Mesenchymal stem cell (in vitro differentiated cells and primary cell): ENCODE measurements around the gene IRF2.

ENCODE experiments used
- DNase-seq: peaks from one replicate; pipeline ENCODE4 v3.0.0-alpha.2; 2013
- H2AFZ ChIP-seq: one replicate; pipeline ENCODE4 v1.6.1; 2013; ENCODE audit warnings: low read depth, mild to moderate bottlenecking, control low read depth, inconsistent platforms, low read length, moderate library complexity
- H2AK5ac ChIP-seq: 2 replicates; pipeline ENCODE4 v1.6.1; 2013; ENCODE audit warnings: low read length, moderate library complexity, mild to moderate bottlenecking, inconsistent platforms; ENCODE audit not compliant: severe bottlenecking
- H2BK120ac ChIP-seq: one replicate; pipeline ENCODE4 v1.6.1; 2013; ENCODE audit warnings: low read depth, mild to moderate bottlenecking, inconsistent platforms, low read length, moderate library complexity
- H2BK12ac ChIP-seq, 2 experiments: one replicate each; pipeline ENCODE4 v1.6.1; 2013; ENCODE audit warnings: inconsistent platforms in 2 of 2, low read length in 2 of 2, mild to moderate bottlenecking in 2 of 2, moderate library complexity in 2 of 2, control low read depth in 1 of 2
- H2BK15ac ChIP-seq: one replicate; pipeline ENCODE4 v1.6.1; 2013; ENCODE audit warnings: mild to moderate bottlenecking, low read depth, inconsistent platforms; ENCODE audit not compliant: poor library complexity, severe bottlenecking
- H2BK5ac ChIP-seq: 2 replicates; pipeline ENCODE4 v1.6.1; 2013; ENCODE audit warnings: low read depth, mild to moderate bottlenecking, low read length, control low read depth, inconsistent platforms; ENCODE audit not compliant: poor library complexity, severe bottlenecking
- H3K14ac ChIP-seq, 2 experiments: one replicate each; pipeline ENCODE4 v1.6.1; 2013; ENCODE audit warnings: inconsistent platforms in 2 of 2, low read length in 2 of 2, control low read depth in 1 of 2, mild to moderate bottlenecking in 1 of 2, moderate library complexity in 1 of 2
- H3K18ac ChIP-seq, 2 experiments: one replicate each; pipeline ENCODE4 v1.6.1; 2013; ENCODE audit warnings: inconsistent platforms in 2 of 2, low read length in 2 of 2, control low read depth in 1 of 2, low read depth in 1 of 2, mild to moderate bottlenecking in 1 of 2
- H3K23ac ChIP-seq, 2 experiments: one replicate each; pipeline ENCODE4 v1.6.1; 2013; ENCODE audit warnings: inconsistent platforms in 2 of 2, low read length in 2 of 2, mild to moderate bottlenecking in 2 of 2, moderate library complexity in 2 of 2, control low read depth in 1 of 2
- H3K27ac ChIP-seq: 2 replicates; pipeline ENCODE4 v1.5.1; 2013; ENCODE audit warnings: mild to moderate bottlenecking, moderate library complexity, low read length, control low read depth, inconsistent platforms; ENCODE audit not compliant: poor library complexity, severe bottlenecking
- H3K27me3 ChIP-seq, 2 experiments: 2 replicates each; pipeline versions ENCODE4 v1.6.1 to v1.7.0; 2013; ENCODE audit warnings: low read length in 2 of 2, mild to moderate bottlenecking in 2 of 2, moderate library complexity in 2 of 2, control low read depth in 1 of 2, inconsistent platforms in 1 of 2; ENCODE audit not compliant: control insufficient read depth in 1 of 2, insufficient read depth in 1 of 2
- H3K36me3 ChIP-seq, 2 experiments: 2 replicates each; pipeline versions ENCODE4 v1.6.1 to v1.7.0; 2013; ENCODE audit warnings: low read length in 2 of 2, control low read depth in 1 of 2, inconsistent platforms in 1 of 2, low read depth in 1 of 2, mild to moderate bottlenecking in 1 of 2; ENCODE audit not compliant: insufficient read depth in 2 of 2, control insufficient read depth in 1 of 2
- H3K4ac ChIP-seq, 2 experiments: one replicate each; pipeline ENCODE4 v1.6.1; 2013; ENCODE audit warnings: inconsistent platforms in 2 of 2, low read length in 2 of 2, mild to moderate bottlenecking in 2 of 2, moderate library complexity in 2 of 2, control low read depth in 1 of 2, low read depth in 1 of 2
- H3K4me1 ChIP-seq: 2 replicates; pipeline ENCODE4 v1.6.1; 2013; ENCODE audit warnings: low read depth, low read length, control low read depth; ENCODE audit not compliant: control insufficient read depth, insufficient read depth
- H3K4me2 ChIP-seq: 2 replicates; pipeline ENCODE4 v1.6.1; 2013; ENCODE audit warnings: low read length, mild to moderate bottlenecking, inconsistent platforms; ENCODE audit not compliant: poor library complexity, severe bottlenecking
- H3K4me3 ChIP-seq, 2 experiments: 2 replicates each; pipeline versions ENCODE4 v1.5.1 to v1.7.0; 2013; ENCODE audit warnings: low read length in 2 of 2, mild to moderate bottlenecking in 2 of 2, control low read depth in 1 of 2, low read depth in 1 of 2; ENCODE audit not compliant: insufficient read depth in 1 of 2
- H3K79me1 ChIP-seq: replicated peaks from 2 replicates; pipeline ENCODE4 v1.6.1; 2013; ENCODE audit warnings: mild to moderate bottlenecking, control low read depth, low read length, inconsistent platforms; ENCODE audit not compliant: poor library complexity, severe bottlenecking
- H3K9ac ChIP-seq: 2 replicates; pipeline ENCODE4 v1.7.0; 2013; ENCODE audit warnings: mild to moderate bottlenecking, low read length, moderate library complexity
- H3K9me3 ChIP-seq: 2 replicates; pipeline ENCODE4 v1.7.0; 2013; ENCODE audit warnings: mild to moderate bottlenecking, low read length; ENCODE audit not compliant: control insufficient read depth
- H4K8ac ChIP-seq: one replicate; pipeline ENCODE4 v1.6.1; 2013; ENCODE audit warnings: inconsistent platforms, mild to moderate bottlenecking, low read length, moderate library complexity
- H4K91ac ChIP-seq: one replicate; pipeline ENCODE4 v1.6.1; 2013; ENCODE audit warnings: mild to moderate bottlenecking, low read length, inconsistent platforms
- WGBS: methylation state at CpG from one replicate; pipeline ENCODE4 v1.1.7; 2013; ENCODE audit warnings: mixed read lengths; 5-methylcytosine and 5-hydroxymethylcytosine counted together

Gene IRF2

DNA sequence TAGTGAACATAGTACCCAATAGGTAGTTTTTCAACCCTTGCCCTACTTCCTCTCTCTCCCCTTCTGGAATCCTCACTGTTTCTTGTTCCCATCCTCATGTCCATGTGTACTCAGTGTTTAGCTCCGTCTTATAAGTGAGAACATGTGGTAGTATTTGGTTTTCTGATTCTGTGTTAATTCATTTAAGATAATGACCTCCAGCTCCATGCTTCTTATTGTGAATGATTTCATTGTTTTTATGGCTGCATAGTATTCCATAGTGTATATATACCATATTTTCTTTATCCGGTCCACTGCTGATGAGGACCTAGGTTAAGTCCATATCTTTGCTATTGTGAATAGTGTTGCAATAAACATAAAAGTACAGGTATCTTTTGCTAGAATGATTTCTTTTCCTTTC lies 31.0 kb downstream of the IRF2 start:
- WGBS: 100% methylated on average over 1 of the region's 2 CpGs
- Histone ChIP-seq H3K4me1 (peaks cover 24% of the 10 kb centered on the region), H4K8ac (no peak overlapping the region), H3K9me3 (no peaks in the 10 kb centered on the region), H3K4me3 (no peak overlapping the region), H3K79me1 (peaks cover 39% of the 10 kb centered on the region), H3K14ac (no peak overlapping the region), H3K4ac (no peak overlapping the region), H3K4me2 (no peak overlapping the region), H3K36me3 (peaks cover 2 to 13% of the 10 kb centered on the region in 2 experiments), H2AFZ (no peak overlapping the region), H3K27me3 (no peaks in the 10 kb centered on the region), H2BK12ac (no peak overlapping the region), H3K23ac (no peak overlapping the region), H3K27ac (no peak overlapping the region), H3K18ac (no peak overlapping the region), H2BK120ac (no peak overlapping the region), H2BK5ac (no peak overlapping the region), H2AK5ac (no peak overlapping the region), H2BK15ac (no peak overlapping the region), H3K9ac (no peak overlapping the region), H4K91ac (no peak overlapping the region)
- no peak for DNase-seq

DNA sequence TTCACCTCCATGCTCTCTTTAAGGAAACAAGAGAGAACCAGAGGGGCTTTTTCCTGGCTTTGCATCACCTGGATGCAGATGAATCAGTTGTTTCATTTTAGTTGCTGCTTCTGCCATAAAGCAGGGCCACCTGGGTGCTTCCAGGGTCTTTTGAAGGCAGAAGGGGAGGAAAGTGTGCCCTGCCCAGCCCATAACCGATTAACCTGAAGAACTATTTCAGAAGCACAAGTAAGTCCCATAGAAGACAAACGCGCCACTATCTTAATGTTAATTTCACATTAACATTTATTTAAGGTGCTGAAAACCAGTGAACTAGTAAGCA lies 32.1 kb downstream of the IRF2 start:
- Histone ChIP-seq H2AFZ (no peak overlapping the region), H3K79me1 (peaks cover 39% of the 10 kb centered on the region), H3K9ac (peak overlapping the region; percentile 24), H2BK12ac (peak overlapping the region in 1 of 2 experiments; percentile 10), H4K91ac (no peak overlapping the region), H2BK5ac (no peak overlapping the region), H3K4me3 (no peak overlapping the region), H3K4me1 (peaks cover 22% of the 10 kb centered on the region), H2BK15ac (no peak overlapping the region), H3K4ac (no peak overlapping the region), H3K18ac (no peak overlapping the region), H2BK120ac (no peak overlapping the region), H3K4me2 (no peak overlapping the region), H3K14ac (no peak overlapping the region), H4K8ac (no peak overlapping the region), H3K23ac (no peak overlapping the region), H3K9me3 (no peaks in the 10 kb centered on the region), H2AK5ac (no peak overlapping the region), H3K36me3 (peaks cover 2 to 13% of the 10 kb centered on the region in 2 experiments), H3K27me3 (no peaks in the 10 kb centered on the region), H3K27ac (no peak overlapping the region)
- 79% methylated on average over 2 of the region's 3 CpGs for WGBS
- DNase-seq: no peak

DNA sequence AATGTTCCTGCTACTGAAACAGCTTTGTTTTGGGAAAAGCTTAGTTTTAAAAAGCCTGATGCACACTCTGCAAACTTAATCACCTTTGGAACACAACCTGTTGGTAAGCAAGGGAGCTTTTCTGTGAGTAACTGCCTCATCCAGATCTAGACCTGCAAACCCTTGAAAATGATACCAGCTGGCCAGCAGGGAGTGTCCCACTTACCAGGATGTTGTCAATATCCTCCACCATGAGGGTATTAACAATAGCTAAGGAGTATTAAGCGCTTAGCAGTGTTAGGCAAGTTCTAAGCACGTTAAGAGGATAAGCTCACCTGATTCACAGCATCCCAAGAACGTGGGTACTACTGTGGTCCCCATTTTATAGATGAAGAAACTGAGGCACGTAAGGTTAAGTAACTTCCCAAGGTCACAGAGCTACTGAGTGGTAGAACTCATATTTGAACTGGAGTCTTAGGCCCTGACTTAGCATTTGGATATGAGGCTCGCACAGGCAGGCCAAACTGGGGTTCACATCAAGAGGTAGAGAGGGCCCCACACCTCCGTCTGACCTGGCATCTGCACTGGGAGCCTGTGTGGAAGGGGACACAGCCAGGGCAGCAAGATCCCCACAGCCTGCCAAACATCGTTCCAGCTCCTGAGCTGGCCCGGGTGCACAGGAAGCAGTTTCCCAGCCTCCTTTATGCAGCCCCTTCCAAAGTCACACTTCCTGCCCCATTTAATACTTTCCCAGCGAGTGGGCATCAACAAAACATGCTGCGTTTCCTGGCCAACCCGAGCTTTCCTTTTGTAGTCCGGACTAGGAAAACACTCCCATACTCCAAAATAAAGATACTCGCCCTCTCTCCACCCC lies 32.7 kb downstream of the IRF2 start:
- H2BK12ac ChIP-seq: no peak overlapping the region
- H2AFZ ChIP-seq: no peak overlapping the region
- H3K4ac ChIP-seq: no peak overlapping the region
- no peak for DNase-seq
- peaks cover 42% of the 10 kb centered on the region for H3K79me1 ChIP-seq
- no peaks in the 10 kb centered on the region for H3K9me3 ChIP-seq
- 65% methylated on average over 13 of the region's 13 CpGs for WGBS
- H2BK15ac ChIP-seq: no peak overlapping the region
- peak overlapping the region in 1 of 2 experiments; percentile 69 for H3K23ac ChIP-seq
- peak overlapping the region; percentile 19 for H4K91ac ChIP-seq
- no peak overlapping the region for H2BK5ac ChIP-seq
- peaks cover 22% of the 10 kb centered on the region for H3K4me1 ChIP-seq
- H2AK5ac ChIP-seq: no peak overlapping the region
- H3K4me3 ChIP-seq: no peak overlapping the region
- peak overlapping the region; percentile 24 for H3K9ac ChIP-seq
- no peak overlapping the region for H3K27ac ChIP-seq
- H3K14ac ChIP-seq: peak overlapping the region in 1 of 2 experiments; percentile 19
- no peak overlapping the region for H3K4me2 ChIP-seq
- peaks cover 2 to 13% of the 10 kb centered on the region in 2 experiments for H3K36me3 ChIP-seq
- peak overlapping the region in 1 of 2 experiments; percentile 14 for H3K18ac ChIP-seq
- H2BK120ac ChIP-seq: no peak overlapping the region
- no peaks in the 10 kb centered on the region for H3K27me3 ChIP-seq
- H4K8ac ChIP-seq: peak overlapping the region; percentile 52

DNA sequence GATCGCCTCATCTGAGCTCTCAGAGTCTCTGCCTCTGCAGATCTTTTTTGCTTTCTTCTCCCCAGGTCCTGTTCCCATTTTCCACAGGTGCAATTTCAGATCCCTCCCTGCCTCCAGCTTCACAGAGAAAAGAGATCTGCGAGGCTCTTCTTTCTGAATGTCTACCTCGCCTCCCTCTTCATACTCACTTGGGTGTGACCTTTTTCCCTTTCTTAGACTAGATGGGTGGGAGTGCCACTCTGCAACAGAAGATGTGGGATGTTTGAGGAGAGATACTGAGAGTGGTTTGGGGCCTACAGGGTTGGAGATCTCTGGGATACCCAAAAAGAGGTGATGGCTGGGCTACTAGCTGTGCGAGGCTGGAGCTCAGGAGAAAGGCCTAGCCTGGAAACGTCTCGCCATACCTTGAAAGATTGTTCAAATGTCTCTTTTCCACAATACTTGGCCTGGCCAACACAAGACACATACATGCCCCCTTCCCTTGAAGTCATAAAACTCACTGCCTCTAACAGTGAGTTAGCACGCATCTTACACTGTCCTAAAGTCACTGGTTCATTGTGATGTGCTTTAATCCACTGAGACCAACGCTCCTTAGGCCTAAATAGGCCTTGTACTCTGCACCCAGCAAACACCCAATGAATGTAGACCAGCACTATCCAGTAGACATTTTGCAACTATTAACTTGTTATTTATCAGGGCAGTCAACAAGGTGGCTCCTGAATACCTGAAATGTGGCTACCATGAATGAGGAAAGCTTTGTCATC lies 33.6 kb downstream of the IRF2 start:
- Histone ChIP-seq H3K9me3 (no peaks in the 10 kb centered on the region), H2AFZ (no peak overlapping the region), H4K8ac (peak overlapping the region; percentile 12), H3K14ac (no peak overlapping the region), H2AK5ac (peak overlapping the region; percentile 71), H2BK120ac (no peak overlapping the region), H3K79me1 (peaks cover 39% of the 10 kb centered on the region), H4K91ac (no peak overlapping the region), H3K27me3 (no peaks in the 10 kb centered on the region), H3K4me2 (peak overlapping the region; percentile 41), H3K18ac (no peak overlapping the region), H3K9ac (peak overlapping the region; percentile 73), H3K36me3 (peaks cover 2 to 13% of the 10 kb centered on the region in 2 experiments), H2BK5ac (no peak overlapping the region), H2BK12ac (no peak overlapping the region), H3K23ac (peak overlapping the region in 1 of 2 experiments; percentile 32), H3K4me1 (peaks cover 24% of the 10 kb centered on the region), H3K27ac (peak overlapping the region; percentile 53), H2BK15ac (peak overlapping the region; percentile 17), H3K4ac (no peak overlapping the region), H3K4me3 (peak overlapping the region in 1 of 2 experiments; percentile 38)
- 100% methylated on average over 6 of the region's 8 CpGs for WGBS
- DNase-seq: no peak
